Hepatocyte (in vitro differentiated cells): Measurements from ENCODE around the gene PSMA3. TPM values are rescaled to one million over a fixed set of nuclear protein-coding genes. Genes with fewer than 3 reads are reported as not detected.

Source experiments
- DNase-seq: peaks from one replicate; pipeline ENCODE4 v3.0.0-alpha.2; 2016; ENCODE audit warnings: low spot score
- H2AFZ ChIP-seq: fragments of 200-600 bp; sonication (generic); 2 replicates; pipeline ENCODE4 v1.6.0; 2016; ENCODE audit warnings: antibody characterized with exemption, mild to moderate bottlenecking
- H3K27ac ChIP-seq: fragments of 200-600 bp; sonication (generic); 2 replicates; pipeline ENCODE4 v1.5.1; 2016; ENCODE audit warnings: mild to moderate bottlenecking
- H3K27me3 ChIP-seq: fragments of 200-600 bp; sonication (generic); 2 replicates; pipeline ENCODE4 v1.6.1; 2016
- H3K36me3 ChIP-seq: fragments of 200-600 bp; sonication (generic); replicated peaks from 2 replicates; pipeline ENCODE4 v1.5.1; 2016; ENCODE audit warnings: low read depth; ENCODE audit not compliant: insufficient read depth
- H3K4me1 ChIP-seq: fragments of 200-600 bp; sonication (generic); 2 replicates; pipeline ENCODE4 v1.5.1; 2016; ENCODE audit warnings: mild to moderate bottlenecking, moderate library complexity; ENCODE audit not compliant: insufficient read depth
- H3K4me2 ChIP-seq: fragments of 200-600 bp; sonication (generic); 2 replicates; pipeline ENCODE4 v1.6.0; 2016
- H3K4me3 ChIP-seq: fragments of 200-600 bp; sonication (generic); 2 replicates; pipeline ENCODE4 v1.5.1; 2016; ENCODE audit warnings: mild to moderate bottlenecking
- H3K79me2 ChIP-seq: fragments of 200-600 bp; sonication (generic); 2 replicates; pipeline ENCODE4 v1.6.0; 2017; ENCODE audit warnings: mild to moderate bottlenecking
- H3K9me2 ChIP-seq: fragments of 200-600 bp; sonication (generic); replicated peaks from 2 replicates; pipeline ENCODE4 v1.6.0; 2017; ENCODE audit warnings: mild to moderate bottlenecking; ENCODE audit not compliant: insufficient read depth
- H3K9me3 ChIP-seq: fragments of 200-600 bp; sonication (generic); 2 replicates; pipeline ENCODE4 v1.5.1; 2016; ENCODE audit warnings: low read depth, mild to moderate bottlenecking
- H4K20me1 ChIP-seq: fragments of 200-600 bp; sonication (generic); 2 replicates; pipeline ENCODE4 v1.6.0; 2016; ENCODE audit warnings: mild to moderate bottlenecking; ENCODE audit not compliant: insufficient read depth, poor library complexity, severe bottlenecking
- CTCF ChIP-seq: fragments of 200-600 bp; sonication (generic); IDR thresholded peaks from 2 replicates; pipeline ENCODE4 v1.5.1; 2016; ENCODE audit warnings: antibody characterized with exemption, mild to moderate bottlenecking; ENCODE audit not compliant: poor library complexity
- EZH2 ChIP-seq: fragments of 200-600 bp; sonication (generic); IDR thresholded peaks from 2 replicates; pipeline ENCODE4 v1.6.1; 2016; ENCODE audit warnings: antibody characterized with exemption, mild to moderate bottlenecking, borderline replicate concordance
- EZH2phosphoT487 ChIP-seq: fragments of 200-600 bp; sonication (generic); IDR thresholded peaks from one replicate; pipeline ENCODE4 v1.6.1; 2018; ENCODE audit warnings: antibody characterized with exemption, mild to moderate bottlenecking, low read depth, moderate library complexity; ENCODE audit not compliant: unreplicated experiment, severe bottlenecking
- WGBS: methylation state at CpG from one replicate; pipeline ENCODE4 v1.1.6; 2016; ENCODE audit warnings: low lambda C conversion rate; ENCODE audit errors: missing lambda C conversion rate; 5-methylcytosine and 5-hydroxymethylcytosine counted together
- polyA plus RNA-seq: library from polyadenylated mRNA; unstranded; fragments of >200 nt; fragmentation: Nextera tagmentation; extraction: Ambion mirVana; gene quantifications from 2 replicates; pipeline ENCODE4 v1.2.1, GENCODE V29; 2016
- total RNA-seq: library from RNA; depleted of rRNA; stranded (reverse); fragments of >200 nt; gene quantifications from 2 replicates; pipeline ENCODE4 v1.2.3, GENCODE V29; 2014

The PSMA3 gene
- total and polyA plus RNA-seq, 2 experiments from 2014 or later: 152 to 186 TPM

GRCh38 chr14:58305730-58306129 is 61.1 kb downstream of the PSMA3 start:
- Histone ChIP-seq H3K4me2 (no peak overlapping the region), H3K4me1 (no peaks in the 10 kb centered on the region), H3K79me2 (peaks cover 47% of the 10 kb centered on the region), H3K9me3 (no peaks in the 10 kb centered on the region), H2AFZ (no peak overlapping the region), H3K27me3 (no peaks in the 10 kb centered on the region), H3K4me3 (no peak overlapping the region), H4K20me1 (no peaks in the 10 kb centered on the region), H3K9me2 (no peaks in the 10 kb centered on the region), H3K36me3 (no peaks in the 10 kb centered on the region), H3K27ac (no peak overlapping the region)
- DNase-seq: no peak
- 85% methylated on average over 2 of the region's 2 CpGs for WGBS
- TF ChIP-seq EZH2: no peak
- no peak for TF ChIP-seq EZH2phosphoT487
- TF ChIP-seq CTCF: no peak

DNA sequence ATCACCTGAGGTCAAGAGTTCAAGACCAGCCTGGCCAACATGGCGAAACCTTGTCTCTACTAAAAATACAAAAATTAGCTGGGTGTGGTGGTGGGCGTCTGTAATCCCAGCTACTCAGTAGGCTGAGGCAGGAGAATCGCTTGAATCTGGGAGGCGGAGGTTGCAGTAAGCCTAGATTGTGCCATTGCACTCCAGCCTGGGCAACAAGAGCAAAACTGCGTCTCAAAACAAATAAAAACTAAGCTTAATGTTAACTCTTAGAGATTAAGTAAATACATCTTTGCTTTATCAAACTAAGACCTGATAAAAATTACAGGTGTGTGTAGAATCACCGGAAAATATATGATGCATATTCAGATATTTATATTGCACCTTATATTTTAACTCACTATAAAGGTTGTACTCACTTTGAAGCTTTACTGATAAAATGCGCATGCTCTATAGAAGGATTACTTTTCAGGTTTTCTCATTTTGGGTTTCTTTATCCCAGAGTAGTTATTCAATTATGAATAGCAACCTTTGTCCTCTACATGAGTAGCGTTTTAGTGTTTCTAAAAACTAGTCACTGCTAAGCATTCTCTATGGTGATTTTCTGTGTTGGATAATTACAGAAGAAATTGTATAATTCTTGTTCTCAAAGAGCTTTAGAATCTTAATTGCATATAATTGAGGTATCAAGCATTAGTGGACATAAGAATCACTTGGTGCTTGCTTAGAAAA is 63.1 kb downstream of the PSMA3 start:
- no peaks in the 10 kb centered on the region for H3K9me2 ChIP-seq
- no peaks in the 10 kb centered on the region for H3K9me3 ChIP-seq
- no peak overlapping the region for H2AFZ ChIP-seq
- H3K36me3 ChIP-seq: no peaks in the 10 kb centered on the region
- H3K4me2 ChIP-seq: no peak overlapping the region
- H3K4me3 ChIP-seq: no peak overlapping the region
- TF ChIP-seq EZH2phosphoT487: no peak
- TF ChIP-seq CTCF: no peak
- TF ChIP-seq EZH2: no peak
- H4K20me1 ChIP-seq: no peaks in the 10 kb centered on the region
- H3K27ac ChIP-seq: no peak overlapping the region
- H3K79me2 ChIP-seq: peaks cover 32% of the 10 kb centered on the region
- H3K4me1 ChIP-seq: no peaks in the 10 kb centered on the region
- WGBS: 86% methylated on average over 8 of the region's 8 CpGs
- H3K27me3 ChIP-seq: no peaks in the 10 kb centered on the region
- DNase-seq: no peak

GRCh38 chr14:58309086-58309485 is 64.4 kb downstream of the PSMA3 start:
- H3K27ac ChIP-seq: no peak overlapping the region
- H2AFZ ChIP-seq: no peak overlapping the region
- no peaks in the 10 kb centered on the region for H4K20me1 ChIP-seq
- no peak for DNase-seq
- H3K9me3 ChIP-seq: no peaks in the 10 kb centered on the region
- no peaks in the 10 kb centered on the region for H3K9me2 ChIP-seq
- H3K4me2 ChIP-seq: no peak overlapping the region
- WGBS: 92% methylated on average over 2 of the region's 2 CpGs
- no peak overlapping the region for H3K4me3 ChIP-seq
- TF ChIP-seq CTCF: no peak
- no peak for TF ChIP-seq EZH2
- no peak for TF ChIP-seq EZH2phosphoT487
- no peaks in the 10 kb centered on the region for H3K36me3 ChIP-seq
- peaks cover 24% of the 10 kb centered on the region for H3K79me2 ChIP-seq
- no peaks in the 10 kb centered on the region for H3K27me3 ChIP-seq
- H3K4me1 ChIP-seq: no peaks in the 10 kb centered on the region
